HG03520 (cell line): ENCODE measurements around the gene NOC4L.
"Not testable (repeated sequence)": the region's sequence is repeated elsewhere in the genome, so short reads cannot be mapped to it uniquely, and the experiment has no call there.

Source experiments
- ATAC-seq: cut with Tn5 transposase; IDR thresholded peaks from one replicate; pipeline ENCODE4 v1.9.1; 2021; ENCODE audit warnings: mild to moderate bottlenecking, moderate library complexity; ENCODE audit not compliant: unreplicated experiment

Gene NOC4L

DNA sequence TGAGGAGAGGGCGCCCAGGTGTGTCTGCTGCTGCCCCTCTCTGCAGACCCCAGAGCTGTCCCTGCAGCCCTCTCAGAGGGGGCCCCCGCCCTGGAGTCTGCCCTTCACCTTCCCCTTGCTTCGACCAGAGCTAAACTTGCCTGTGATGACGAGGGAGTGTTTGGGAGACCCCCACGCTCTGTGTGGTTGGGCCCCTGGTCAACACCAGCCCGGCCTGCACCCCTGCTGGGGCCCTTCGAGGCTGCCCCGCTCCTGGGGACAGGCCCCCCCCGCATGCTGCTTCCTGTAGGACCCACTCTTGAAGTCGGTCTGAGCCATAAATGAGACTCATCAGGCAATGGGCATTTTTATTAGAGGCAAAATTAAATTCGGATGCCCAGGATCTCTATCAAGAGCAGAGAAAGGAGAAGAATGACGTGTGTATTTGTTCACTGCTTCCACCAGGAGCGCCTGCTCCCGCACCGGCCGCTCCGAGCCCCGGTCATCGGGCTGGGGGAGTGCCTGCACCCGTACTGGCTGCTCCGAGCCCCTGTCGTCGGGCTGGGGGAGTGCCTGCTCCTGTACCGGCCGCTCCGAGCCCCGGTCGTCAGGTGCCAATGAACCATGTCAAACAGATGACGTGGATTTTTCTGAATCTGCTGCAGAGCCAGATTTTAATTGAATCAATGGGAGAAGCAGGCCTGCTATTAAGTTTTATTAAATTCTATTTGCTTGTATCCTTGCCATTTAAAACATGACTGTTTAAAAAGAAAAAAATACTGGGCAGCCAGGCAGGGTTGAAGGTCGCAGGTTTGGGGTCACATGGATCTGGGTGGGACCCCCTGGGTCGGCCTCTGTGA, 47.7 kb downstream of the NOC4L start:
- no peak for ATAC-seq

DNA sequence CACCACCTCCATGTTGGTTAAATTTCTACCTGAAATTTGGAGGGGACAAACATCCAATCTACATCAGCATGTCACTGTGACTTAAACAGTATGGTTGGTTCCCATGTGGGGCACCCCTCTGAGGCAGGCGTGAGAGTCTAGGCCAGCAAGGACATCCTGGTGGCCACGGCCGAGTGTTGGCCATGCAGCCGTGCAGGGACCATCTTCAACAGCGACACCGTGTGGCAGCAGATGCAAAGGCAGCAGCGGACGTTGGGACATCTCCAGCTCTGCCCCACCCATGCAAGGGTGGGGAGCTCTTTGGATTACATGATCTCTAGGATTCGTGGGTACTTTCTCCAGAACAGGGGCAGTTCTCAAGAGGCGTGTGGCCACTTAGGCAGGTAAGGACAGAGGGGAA, 49.8 kb downstream of the NOC4L start:
- ATAC-seq = no peak

DNA sequence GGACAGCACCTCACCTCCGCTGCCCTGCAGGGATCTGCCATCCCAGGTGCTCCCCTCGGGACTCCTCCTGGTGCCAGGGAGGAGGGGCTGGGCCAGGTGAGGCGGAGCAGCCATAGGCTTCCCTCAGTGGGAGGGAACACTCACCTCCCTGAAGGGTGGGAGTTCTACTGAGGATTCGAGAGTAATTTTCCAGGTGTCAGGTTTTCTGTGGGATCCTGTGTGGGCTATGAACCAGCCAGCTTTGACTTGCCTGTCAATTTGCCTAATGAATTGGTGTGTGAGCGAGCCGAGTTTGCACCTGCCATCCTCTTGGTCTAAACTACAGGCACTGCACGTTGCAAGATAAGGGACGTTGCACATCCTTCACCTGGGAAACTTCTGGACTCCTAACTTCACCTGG, 50.3 kb downstream of the NOC4L start:
- no peak for ATAC-seq

DNA sequence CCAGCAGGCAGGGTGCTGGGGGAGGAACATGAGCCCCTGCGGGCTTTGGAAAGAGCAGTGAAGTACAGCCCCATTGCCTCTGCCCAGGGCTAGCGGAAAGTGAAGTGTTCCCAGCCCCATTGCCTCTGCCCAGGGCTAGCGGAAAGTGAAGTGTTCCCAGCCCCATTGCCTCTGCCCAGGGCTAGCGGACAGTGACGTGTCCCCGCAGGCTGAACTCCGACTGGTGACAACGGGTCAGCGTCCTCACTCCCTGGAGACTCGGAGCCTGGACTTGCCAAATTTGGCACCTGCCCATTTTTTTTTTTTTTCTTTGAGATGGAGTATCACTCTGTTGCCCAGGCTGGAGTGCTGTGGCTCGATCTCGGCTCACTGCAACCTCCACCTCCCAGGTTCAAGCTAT, 51.0 kb downstream of the NOC4L start:
- not testable (repeated sequence) for ATAC-seq

DNA sequence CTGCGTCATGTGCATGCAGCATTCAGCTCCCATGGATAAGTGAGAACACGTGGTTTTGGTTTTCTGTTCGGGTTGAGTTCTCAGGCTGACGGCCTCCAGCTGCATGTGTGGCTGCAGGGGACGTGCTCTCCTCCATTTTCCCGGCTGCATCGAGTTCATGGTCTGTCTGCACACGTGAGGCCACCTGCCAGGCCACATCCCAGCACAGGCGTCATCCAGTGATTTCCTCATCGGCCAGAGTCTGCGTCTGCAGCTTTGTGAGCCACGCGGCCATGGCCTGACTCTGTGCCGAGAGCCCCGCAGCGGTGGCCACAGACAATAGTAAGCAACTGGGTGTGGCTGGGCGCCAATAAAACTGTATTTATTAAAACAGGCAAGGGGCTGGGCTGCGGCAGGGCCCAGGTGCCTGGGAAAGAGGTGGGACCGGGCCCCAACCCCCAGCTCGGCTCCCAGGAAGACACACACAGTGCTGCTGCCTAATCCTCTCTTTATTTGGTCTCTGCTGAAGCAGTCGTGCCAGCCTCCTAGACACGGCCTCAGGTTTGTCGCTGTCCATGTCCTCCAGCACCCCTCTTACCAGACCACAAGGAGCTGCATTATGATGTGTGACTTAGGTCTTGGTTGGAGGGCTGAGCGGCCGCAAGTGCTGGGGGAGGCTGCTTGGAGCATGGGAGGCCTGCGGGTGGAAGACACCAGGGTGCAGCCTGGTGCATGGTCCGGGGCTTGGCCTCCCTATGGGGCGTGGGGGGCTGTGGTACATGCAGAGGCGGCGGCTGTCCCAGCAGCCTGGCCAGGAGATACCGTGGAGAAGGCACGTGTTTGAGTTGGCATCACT, 52.0 kb downstream of the NOC4L start:
- no peak for ATAC-seq

DNA sequence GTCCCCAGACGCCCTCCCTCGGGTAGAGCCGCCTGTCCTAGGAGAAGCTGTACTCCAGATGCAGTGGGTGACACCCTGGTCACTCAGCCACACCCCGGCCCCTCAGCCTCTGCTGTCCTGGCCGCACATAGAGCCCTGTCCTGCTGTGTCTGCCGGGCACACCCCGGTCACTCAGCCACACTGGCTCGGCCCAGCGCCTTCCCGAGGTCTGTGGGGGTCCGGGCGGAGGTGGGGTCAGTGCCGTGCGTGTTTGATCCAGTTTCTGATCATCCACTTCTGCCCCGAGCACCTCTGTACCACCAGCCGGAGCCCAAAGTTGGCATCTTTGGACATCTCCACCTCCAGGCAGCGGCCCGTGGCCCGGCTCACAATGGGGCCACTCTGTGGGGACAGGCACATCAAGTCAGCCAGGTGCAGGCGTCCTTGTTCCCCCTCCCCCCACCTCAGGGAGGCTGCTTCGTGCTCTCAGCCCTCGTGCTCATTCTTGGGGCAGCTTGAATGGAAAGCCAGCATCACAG, 52.7 kb downstream of the NOC4L start:
- no peak for ATAC-seq

DNA sequence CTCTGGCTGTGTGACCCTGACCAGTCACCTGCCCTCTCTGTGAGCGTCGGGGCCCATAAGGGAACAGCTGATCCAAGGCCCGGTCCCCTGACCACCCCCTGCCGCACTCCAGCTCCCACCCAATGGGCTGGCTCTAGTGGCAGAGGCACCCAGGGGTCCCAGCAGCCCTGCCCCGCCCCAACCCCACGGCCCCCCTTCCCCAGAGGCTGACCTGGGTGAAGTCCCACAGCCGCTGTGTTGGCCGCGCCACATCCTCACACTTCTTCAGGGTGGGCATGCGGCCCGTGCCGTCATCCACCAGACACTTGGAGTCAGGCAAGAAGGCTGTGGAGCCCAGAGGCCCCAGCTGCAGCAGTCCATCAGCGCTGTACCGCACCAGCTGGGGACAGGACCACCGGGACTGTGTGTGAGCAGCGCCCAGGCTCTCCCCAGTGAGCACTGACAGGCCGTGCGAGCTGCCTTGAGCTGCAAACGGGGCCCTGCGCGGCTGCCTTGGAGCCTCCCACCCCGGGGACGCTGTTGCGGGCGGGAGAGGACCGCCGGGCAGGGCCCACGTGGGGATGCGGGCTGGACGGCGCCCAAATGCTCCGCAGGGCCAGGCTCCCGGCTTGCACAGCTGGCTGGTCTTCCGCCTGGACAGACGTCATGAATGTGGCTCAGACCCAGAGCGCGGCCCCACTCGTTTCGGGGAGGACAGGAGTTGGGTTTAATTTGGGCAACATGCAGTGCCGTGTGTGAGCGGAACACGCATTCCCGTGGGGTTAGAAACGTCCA, 53.5 kb downstream of the NOC4L start:
- no peak for ATAC-seq

DNA sequence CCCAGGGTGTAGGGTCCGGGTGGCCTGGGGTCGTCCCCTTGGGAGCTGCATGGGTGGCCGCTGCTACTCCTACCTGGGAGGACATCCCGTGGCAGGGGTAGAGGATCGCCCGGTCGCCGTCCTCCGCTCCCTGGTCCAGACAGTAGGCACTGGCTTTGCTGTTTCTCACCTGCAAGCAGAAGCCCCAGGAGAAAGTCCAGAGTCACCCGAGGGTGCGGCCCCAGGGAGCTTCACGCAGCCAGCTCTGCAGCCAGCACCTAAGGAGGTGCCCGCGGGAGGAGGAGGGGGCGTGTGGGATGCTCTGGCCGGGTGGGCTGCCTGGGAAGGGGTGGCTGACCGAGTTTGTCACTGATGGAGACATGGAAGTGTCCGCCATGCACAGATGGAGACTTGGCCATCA, 54.8 kb downstream of the NOC4L start:
- ATAC-seq = no peak

DNA sequence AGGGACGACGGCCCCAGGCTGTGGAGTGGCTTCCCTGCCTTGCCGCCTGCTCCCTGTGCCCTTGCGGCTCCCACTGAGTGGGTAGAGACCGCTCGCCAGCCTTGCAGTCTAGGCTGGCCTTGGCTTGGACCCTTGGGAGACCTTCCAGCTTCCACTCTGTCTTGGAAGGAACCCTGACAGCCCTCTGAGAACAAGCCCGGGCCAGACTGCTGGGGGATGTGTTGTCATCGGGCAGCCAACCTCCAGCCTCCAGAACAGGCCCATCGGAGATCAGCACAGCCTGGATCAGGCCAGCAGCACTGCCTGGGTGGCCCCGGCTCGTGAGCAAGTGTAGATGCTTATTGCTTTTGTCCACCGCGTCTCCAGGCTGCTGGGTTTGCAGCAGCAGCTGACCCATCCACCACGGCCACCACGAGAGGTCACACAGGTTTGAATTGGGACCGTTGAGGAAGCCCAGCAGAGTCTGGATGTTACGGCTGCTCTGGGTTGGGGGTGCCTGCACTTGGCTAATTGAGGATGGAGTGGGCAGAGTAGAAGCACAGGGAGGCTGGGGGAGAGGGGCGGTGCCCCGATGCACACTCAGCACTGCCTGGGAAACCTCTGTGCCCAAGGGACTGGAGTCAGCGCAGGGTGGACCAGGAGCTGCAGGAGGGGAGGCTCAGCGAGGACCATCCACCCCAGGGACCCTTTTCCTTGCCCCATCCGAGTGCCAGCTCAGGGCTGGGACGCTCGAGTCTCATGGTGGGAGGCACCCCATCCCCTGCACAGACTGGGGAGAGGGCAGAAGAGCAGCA, 55.5 kb downstream of the NOC4L start:
- no peak for ATAC-seq

DNA sequence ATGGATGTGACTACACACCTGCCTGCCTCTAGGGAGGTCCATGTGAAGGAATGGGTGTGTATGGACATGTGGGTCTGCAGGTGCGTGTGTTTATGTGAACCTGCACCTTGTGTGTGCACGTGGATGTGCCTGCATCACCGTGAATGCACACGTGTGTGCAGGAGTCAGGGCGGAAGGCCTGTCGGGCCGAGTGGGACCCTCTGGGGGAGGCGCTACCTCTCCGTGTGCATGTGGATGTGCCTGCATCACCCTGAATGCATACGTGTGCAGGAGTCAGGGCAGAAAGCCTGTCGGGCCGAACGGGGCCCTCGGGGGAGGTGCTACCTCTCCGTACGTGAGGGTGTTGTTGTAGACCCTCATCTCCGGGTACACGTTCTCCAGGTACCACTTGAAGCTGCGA, 56.5 kb downstream of the NOC4L start:
- ATAC-seq = no peak

DNA sequence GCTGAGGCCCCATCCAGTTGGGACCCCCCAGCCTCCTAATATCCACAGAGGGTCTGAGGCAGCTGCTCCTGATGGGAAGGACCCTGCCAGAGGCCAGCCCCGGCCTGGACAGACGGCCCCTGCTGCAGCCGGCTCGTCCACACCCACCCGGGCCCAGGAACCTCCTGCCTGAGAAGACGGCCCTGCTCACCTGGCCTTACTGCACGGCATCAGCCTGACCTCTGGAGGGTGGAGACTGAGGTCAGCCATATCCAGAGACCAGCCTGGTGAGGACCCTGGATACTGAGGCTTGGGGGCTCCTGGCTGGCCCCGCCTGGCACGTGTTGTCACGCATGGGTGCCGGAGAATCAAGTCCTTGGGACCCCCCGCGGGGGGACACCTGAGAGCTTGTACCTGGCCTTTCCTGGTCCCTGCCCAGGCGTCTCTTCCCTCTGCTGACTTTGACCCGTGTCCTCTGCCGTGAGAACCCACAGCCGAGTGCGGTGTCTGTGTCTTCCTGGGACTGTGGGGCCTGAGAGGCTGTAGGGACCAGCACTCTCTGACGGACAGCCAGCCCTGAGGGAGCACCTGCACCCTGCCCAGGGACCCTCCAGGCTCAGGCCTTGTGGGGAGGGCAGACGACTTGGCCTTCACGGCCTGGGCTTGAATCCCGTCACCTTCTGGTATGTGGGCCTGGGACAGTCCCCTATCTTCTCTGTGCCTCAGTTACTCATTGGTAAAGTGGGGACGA, 57.3 kb downstream of the NOC4L start:
- ATAC-seq = no peak
